Daoy (cell line): Measurements from ENCODE around the gene IGSF9. TPM values are rescaled to one million over a fixed set of nuclear protein-coding genes. Genes with fewer than 3 reads are reported as not detected.

Experiments used
- DNase-seq: peaks from one replicate; pipeline ENCODE4 v3.0.0-alpha.2; 2015; ENCODE audit warnings: low read depth
- total RNA-seq: library from RNA; depleted of rRNA; stranded (reverse); fragments of >200 nt; shearing (Covaris generic); gene quantifications from 2 replicates; pipeline ENCODE4 v1.2.3, GENCODE V29; 2014

The IGSF9 gene
- total RNA-seq, 1 experiment from 2014 or later, result 1.7 TPM

DNA sequence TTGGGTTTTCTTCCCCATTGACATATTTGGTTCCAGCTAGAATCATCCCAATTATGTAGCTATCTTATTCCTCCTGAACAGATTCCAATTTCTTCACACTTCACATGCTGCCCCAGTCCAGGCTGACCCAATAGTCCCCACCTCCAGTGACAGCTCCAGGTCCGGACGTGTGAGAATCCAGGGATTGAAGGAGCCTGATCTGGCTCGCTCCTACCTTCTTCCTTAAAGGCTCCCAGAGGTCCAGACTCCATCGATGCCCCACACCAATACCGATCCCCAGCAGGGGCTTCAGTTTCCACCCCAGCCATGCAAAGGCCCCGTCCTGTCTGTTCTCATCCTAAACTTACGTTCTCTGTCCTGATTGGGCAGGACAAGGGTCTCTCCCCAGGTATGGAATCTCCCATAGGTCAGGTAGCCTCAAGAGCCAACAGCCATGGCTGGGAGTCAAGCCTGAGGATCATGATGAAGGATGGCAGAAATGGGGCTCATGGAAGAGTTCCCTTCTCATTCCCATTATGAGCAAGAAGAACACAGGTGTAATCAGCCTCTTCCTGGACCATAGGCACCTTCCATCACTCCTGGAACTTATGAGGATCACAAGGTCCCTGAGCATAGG, 29.0 kb upstream of the IGSF9 start:
- DNase-seq, result no peak

DNA sequence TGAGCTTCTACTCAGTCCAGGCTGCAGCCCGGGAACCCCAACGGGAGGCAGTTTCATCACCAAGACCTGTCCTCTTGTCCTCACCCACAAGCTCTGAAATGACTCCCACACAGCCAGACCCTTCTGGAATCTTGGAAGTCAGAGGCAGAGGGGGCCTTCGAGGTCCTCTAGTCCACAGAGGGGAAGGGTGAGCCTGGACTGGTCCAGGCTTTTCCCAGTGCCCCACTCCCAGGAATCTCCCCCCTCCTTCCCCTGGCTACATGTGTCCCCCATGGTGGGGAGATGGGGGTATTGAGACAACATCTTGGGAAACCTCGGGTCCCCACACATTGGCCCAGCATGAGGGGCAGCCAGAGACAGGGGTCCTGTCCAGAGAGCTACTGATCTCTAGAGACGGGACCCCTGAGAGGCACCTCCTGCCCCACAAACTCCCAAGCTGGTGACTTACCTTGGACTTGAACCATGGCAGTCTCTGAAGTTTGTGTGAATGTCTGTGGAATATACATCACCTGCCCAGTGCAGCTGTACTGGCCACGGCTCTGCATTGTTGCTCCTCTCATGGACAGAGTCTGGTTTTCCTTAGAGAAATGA, 28.0 kb upstream of the IGSF9 start:
- DNase-seq, result no peak

DNA sequence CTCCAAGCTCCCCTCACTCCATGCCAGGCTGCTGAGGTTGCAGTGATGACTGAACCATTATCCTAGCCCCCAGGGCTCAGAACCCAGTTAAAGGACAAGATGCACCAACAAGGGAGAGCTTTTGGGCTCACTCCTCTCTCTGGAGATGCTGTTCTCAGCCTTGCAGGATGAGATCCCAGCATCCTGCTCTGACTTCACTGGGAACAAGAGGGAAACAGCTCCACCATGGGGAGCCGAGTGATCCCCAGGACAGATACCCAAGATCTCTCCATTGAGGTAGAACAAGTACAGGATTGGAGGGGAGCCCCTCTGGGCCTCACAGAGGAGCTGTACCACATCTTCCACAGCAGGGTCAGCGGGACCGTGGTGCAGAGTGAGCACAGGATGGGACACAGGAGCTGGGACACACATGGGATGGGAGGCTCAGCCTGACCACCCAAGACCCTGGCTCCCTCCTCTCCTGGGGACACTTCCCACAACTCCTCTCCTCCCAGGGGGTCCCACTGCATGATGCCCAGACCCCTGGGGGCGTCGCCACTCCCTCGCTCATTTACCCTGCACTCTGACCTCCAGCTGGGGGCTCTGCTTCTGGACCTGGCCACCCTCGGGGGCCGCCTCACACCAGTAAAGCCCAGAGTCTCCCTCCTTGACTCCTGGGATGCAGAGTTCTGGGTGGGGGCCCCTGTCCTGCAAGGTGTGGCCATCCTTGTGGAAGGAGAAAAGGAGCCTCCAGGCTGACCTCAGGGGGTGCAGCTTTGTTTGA, 27.2 kb upstream of the IGSF9 start:
- DNase-seq, result no peak

DNA sequence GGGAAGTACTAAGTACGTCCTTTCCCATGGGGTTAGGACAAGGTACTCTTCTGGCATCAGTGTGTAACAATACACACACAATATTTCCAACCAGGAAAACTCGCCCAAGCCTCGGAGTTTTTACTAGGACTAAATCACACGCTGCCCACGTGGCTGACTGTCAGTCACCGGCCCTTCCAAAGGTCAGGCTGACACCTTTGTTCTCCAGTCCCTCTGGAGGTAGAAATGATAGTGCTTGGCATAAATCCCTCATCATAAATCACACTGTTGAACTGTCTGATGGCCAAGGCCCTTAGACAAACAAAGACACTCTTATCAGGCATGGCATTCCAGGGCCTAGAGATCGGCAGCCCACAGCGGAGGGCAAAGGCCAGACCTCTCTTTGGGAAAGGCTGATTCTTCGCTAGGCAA, 25.5 kb upstream of the IGSF9 start:
- no peak for DNase-seq

DNA sequence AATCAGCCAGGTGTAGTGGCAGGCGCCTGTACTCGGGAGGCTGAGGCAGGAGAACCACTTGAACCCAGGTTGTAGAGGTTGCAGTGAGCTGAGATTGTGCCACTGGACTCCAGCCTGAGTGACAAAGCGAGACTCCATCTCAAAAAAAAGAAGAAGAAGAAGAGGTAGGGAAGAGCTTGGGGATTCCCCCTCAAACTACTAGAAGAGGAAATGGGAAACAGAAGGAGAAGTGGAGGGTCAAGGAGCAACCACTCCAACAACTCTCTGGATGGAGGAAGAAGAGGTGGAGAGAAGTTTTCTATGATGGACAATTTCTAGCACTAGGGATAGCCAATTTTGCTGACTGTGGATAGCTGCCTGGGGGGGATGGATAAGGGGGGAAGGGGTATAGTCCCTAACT, 23.5 kb upstream of the IGSF9 start:
- no peak for DNase-seq

DNA sequence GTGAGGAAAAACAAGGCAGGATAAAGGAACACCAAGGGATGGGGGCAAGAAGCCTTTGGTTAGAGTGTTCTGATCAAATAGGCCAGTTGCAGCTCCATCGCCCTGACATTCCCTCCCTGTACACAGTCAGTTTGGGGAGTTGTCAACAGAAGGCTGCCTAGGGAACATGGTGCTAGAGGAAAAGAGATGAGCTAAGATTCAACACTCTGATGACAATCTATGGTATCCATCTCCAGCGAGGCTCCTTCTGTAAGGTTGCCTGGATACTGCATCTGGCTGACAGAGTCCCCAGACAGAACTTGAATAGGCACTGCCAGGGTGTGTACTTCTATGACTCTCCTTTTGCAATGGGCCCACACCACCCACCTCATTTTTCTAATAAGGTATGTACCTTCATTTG, 19.9 kb upstream of the IGSF9 start:
- DNase-seq, result no peak

DNA sequence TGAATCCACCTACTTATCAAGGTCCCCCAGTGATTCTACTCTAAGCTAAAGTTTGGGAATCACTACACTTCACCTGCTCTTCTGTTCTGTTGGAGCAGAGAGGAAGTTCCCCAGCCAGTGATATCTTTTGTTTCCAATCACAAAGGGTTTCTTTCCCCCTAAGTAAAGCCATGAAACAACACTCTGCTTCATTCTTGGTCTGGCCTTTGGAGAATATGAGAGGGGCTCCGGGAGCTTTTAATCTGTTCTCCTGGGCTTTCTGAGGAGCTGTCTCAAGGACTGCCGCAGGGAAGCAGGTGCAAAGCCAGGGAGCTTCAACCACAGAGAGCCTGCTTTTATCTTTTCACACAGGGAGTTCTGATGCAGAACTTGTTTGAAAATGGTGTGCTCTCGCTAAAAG, 18.7 kb upstream of the IGSF9 start:
- DNase-seq, result no peak

DNA sequence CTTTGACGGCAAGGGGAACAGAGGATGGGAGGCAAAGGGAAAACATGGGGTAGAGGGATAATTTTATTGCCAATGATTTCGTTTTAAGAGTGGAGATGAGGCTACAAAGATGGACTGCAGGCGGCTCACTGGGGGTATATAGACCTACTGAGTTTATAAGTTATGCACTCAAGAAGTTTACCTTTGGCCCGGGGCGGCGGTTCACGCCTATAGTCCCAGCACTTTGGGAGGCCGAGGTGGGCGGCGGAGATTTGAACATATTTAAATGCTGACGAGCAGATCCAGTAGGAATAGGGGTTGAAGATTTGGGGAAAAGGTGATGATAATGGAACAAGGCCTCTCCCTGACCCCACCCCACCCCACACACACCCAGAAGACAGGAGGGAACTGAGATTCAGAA, 16.8 kb upstream of the IGSF9 start:
- DNase-seq, result no peak

DNA sequence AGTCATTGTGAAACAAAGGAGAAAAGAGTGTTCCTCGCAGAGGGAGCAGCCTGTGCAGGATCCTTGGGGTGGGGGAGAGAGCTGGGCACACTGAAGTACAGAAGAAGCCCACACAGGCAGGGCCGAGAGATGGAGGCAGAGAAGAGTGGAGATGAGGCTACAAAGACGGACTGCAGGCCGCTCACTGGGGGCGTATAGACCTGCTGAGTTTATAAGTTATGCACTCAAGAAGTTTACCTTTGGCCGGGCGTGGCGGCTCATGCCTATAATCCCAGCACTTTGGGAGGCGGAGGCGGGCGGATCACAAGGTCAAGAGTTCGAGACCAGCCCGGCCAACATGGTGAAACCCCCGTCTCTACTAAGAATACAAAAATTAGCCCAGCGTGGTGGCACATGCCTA, 16.2 kb upstream of the IGSF9 start:
- no peak for DNase-seq

DNA sequence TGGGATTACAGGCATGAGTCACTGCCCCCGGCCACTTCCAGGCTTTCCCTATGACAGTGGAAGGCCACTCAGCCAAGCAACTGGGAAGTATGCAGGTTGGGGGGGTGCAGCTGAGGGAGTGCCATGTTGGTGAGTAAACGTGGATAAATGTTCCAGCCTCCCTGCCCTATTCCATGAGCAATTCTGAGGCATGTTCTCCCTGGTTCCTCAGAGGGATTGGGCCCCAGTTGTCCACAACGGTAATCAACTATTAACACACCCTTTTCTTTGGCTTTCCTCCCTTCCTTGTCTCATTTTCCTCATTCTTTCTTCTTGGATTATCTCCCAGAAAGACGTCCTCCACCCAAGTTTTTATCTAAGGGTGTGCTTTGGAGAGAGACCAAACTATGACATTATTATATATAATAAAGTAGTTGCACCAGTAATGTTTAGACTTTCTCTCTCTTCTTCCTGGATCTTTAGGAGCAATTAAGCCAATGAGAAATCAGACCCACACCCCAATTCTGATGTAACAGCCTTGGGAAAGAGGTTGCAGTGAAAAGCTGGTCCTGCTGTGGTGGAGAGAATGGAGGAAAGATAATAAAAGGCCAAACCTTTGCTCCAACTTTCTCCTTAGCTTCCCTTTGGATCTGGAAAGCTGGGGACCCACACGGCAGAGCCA, 15.4 kb upstream of the IGSF9 start:
- DNase-seq, result peak; percentile 27

DNA sequence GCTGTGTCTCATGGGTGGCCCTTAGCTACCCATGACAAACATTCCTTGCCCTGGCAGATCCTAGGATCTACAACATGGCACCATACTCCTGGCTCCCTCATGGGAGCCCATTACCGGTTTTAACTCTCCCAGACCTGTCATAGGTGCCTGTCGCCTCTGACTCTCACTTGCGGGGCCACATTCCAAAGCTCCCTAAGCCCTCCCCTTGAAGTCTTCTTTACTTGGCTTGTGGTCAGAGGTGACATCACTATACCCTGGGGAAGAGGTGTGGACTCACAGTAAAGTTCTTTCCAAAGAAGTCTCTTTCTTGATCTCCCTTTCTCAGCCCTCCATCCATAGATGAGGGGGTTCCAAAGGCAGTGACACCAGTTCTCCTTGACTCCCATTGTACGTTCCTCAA, 14.0 kb upstream of the IGSF9 start:
- DNase-seq, result no peak

DNA sequence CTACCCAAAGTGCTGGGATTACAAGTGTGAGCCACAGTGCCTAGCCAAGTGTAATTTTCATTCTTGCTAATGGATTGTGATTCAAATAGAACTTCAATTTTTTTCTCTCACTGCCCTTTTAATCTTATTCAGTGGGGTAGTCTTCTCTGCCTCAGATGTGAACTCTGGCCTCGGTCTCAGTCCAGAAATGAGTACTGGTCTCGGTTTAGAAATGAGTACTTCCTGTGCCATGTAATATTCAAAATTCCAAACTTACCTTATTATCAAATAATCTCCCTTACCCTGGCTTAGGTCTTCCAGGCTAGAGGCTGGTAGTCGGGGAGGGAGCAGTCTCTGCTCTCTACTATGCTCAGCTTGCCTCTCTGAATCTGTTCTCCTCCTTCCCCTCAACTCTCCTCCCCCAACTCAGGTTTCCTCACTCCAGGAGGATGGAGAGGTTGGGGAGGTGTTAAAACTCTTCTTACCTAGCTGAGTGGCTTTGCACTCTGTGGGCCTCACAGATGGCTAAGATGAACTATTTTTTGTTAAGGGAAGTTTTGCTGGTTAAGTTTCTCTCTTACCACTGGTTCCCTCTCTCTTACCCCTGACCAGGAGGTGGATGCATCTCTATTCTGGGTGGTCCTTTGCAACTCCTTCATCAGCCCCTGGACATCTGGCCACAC, 13.4 kb upstream of the IGSF9 start:
- DNase-seq, result no peak

DNA sequence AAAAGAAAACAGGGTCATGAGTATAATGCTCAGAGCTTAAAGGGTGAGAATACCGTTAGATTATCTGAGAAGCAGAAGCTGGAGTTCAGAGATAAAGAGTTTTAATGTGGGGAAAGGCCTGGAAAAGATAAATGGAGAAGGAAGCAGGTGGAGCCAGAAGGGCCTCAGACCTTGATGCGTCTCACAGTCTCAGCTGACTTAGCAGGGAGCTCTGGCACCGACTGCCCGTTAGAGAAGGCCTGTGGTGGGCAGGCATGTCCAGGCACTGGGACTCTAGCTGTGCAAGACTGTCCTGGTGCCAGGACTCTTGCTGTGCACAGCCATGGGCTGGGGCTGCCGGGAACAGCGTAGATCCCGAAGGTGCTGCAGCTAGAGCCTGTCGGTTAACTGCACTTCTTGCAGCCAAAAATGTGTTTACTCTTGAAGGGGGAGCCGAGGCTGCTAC, 12.4 kb upstream of the IGSF9 start:
- no peak for DNase-seq

DNA sequence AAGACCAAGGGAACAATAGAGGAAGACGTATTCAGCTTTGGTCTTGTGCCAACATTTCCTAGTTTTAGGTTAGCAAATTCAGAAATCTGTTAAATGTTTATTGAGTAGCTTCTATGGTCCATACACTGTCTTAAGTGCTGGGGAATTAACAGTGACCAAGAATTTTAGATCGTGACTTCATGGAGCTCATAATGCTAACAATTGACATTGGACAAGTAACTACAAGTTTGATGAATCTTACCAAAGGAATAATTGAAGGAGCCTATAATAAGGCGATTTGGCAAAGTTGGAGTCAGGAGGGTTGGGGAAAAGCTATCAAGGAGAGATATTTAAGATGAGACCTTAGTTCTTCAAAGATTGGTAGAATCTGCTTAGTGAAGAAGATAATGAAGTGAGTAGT, 10.0 kb upstream of the IGSF9 start:
- DNase-seq, result no peak

DNA sequence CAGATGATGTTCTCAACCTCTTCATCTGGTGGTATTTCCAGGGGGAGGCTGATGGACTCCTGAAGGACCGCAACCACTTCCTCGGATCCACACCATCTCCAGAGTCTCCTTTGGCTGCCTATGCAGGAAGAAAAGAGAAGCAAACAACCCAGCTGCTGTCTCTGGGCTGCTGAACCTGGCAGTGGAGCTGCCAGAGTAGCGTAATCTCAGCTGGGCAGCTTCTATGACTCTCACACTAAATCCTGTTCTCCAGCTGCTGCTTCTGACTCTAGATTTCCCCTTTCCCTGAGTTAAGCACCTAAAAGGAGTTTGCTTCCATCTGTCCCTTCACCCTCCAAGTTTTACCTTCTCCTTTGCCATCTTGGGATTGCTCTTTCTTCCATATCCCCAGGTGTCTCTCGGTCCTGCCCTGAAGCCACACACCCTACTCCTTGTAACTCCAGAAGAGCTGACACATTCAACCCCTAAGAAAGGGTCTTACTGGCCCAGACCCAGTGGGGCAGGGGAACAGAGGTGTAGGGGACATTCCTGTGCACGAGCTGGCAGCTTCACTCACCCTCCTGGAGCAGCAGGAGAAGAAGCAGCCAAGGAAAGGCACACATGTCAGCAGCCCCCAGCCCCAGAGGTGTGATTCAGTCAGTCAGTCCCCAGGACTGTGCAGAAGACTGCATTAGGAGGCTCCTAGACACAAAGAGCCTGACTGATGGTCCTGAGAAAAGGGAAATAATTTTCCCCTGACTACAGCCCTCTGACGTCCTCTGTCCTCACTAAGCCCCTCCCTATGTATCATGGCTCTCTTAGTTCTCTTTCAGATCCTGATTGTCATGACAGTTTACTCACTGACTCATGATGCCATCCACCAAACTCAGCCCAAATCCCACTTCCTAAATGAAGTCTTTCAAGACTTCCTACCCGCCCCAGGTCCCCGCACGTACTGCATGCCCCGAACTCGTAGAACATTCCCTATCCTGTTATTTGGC, 8.4 kb upstream of the IGSF9 start, which contains the start of gene SLAMF9:
SLAMF9 (minus strand) TSS at position 702 of the 980 bp plus-strand sequence; CDS start at position 602, 100 bp downstream.
- DNase-seq, result peak; percentile 29

DNA sequence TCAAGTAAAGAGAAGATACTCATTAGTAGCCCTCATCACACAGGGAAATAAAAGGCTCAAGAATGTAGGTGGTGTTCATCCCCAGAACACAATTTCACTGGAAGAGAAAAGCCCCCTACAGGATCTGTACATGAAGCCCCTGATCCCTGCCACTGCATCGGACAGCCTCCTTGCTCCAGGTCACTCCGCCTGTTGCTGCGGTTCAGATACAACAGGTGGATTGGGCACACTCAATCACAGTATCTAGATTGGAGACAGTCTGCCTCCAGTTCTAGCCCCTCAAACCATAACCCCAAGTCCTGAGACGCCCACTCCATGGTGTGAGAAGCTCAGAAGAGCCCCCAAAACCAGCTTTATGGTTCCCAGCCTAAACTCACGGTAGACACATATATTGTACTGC, 7.5 kb upstream of the IGSF9 start:
- no peak for DNase-seq

DNA sequence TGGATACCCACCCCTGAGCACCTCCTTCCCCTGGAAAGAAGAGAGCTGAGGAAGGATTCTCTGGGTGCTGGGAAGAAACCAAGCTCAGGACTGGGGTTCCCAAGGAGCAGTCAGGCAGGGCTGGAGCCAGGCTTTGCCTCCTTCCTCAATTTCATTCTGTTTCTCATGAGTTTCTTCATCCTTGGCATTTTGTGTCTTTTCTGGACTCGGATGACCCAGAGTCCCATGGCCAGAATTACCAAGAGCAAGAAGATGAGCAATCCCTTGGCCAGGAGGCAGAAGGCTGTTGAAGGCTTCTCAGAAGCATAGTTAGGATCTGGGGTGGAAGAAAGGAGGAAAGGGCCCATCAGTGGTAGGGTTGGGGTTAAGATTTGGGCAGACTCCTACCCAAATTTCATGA, 6.1 kb upstream of the IGSF9 start:
- DNase-seq, result no peak

DNA sequence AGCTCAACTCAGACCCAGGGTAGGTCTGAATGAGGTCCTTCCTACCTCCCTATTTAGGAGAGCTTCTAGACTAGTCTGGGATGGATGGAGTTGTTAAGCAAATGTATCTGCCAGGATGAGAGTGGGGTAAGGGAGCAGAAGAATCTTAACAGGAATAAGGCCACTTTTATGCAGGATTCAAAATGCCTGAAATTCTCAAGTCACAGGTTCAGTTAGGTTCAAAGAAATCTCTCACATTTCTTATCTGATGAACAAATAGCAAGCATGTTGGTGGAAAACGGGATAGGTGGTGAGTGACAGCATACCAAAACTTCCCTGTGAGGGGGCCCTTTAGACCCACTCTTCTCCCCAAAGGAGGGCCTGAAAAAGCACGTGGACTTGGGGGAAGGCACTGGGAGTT, 5.6 kb upstream of the IGSF9 start:
- DNase-seq, result no peak

DNA sequence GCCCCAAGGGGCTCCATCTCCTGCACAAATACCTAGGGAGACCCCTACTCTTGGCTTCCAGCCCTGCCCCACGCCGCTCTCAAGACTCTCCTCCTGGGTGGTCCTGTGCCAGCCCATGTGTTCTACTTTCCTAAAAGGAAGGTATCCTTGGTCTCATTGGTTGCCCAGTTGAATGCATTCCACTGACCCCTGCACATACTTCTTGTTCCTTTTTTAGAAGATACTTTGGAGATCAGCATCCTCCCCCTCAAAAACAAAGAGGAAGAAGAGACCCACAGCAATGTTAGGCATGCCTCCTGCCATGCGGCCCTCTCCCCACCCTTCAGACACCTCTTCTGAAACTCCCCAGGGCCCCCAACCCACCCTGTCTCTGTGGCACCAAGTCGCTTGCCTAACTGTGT, 4.6 kb upstream of the IGSF9 start:
- DNase-seq, result no peak

DNA sequence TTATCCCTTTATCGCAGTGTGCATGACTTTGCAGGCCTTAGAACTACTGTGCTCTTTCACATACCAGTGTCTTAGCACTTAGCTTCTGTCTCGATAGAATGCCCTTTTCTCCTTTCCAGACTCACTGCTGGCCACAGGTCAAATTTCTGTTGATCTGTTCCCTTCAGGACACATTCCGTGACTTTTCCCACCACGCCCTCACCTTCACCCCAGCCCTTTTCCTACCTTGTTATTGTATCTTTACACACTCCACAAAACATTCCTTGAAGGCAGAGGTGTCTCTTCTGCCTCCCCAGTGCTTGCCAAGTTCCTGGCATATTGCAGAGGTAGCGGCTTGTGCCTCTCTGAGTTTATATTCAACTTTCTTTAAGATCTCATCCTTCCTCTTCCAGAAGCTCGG, 3.7 kb upstream of the IGSF9 start:
- no peak for DNase-seq

DNA sequence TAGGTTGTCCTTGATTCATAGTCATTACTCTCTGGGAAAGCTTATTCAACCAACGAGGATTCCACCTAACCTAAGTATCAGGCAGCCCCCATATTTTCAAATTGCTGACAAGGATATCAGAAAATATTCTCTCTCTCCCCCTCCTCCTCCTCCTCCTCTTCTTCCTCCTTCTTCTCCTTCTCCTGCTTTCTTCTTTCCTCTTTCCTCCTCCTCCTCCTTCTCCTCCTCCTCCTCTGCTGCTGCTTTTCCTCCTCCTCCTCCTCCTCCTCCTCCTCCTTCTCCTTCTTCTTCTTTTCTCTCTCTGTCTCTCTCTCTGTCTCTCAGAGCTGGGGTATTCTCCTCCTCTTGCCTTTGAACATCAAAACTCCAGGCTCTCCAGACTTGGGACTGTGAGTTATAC, 2.5 kb upstream of the IGSF9 start:
- DNase-seq, result no peak
